Cardiac muscle cell (in vitro differentiated cells and primary cell): ENCODE data around the gene NBEAL2. TPM values are rescaled to one million over a fixed set of nuclear protein-coding genes. Genes with fewer than 3 reads are reported as not detected.
A peak's percentile ranks its signal among the peaks of the same experiment; 100 is the strongest.

Source experiments
- DNase-seq, 2 donors: peaks; one replicate each; pipeline versions ENCODE4 v3.0.0 to v3.0.0-alpha.2; 2010 to 2017; ENCODE audit warnings: low read depth in 1 of 2, low spot score in 1 of 2
- H3K27ac ChIP-seq: fragments of 200-600 bp; sonication (generic); 2 replicates; pipeline ENCODE4 v1.5.1; 2016
- H3K27me3 ChIP-seq: fragments of 200-600 bp; sonication (generic); 2 replicates; pipeline ENCODE4 v1.6.0; 2016; ENCODE audit warnings: control low read depth
- H3K36me3 ChIP-seq: fragments of 200-600 bp; sonication (generic); 2 replicates; pipeline ENCODE4 v1.5.1; 2016; ENCODE audit warnings: control low read depth
- H3K4me1 ChIP-seq: fragments of 200-600 bp; sonication (generic); 2 replicates; pipeline ENCODE4 v1.8.1; 2017; ENCODE audit warnings: low read depth, mild to moderate bottlenecking, mixed run types
- H3K4me3 ChIP-seq: fragments of 200-600 bp; sonication (generic); 2 replicates; pipeline ENCODE4 v1.5.1; 2016; ENCODE audit warnings: mild to moderate bottlenecking
- H3K9me3 ChIP-seq: fragments of 200-600 bp; sonication (generic); 2 replicates; pipeline ENCODE4 v1.5.1; 2017; ENCODE audit warnings: low read depth, mild to moderate bottlenecking, control low read depth
- polyA plus RNA-seq: library from polyadenylated mRNA; unstranded; fragments of >200 nt; fragmentation: Nextera tagmentation; extraction: Ambion mirVana; gene quantifications from 2 replicates; pipeline ENCODE4 v1.2.1, GENCODE V29; 2016
- total RNA-seq: library from RNA; depleted of rRNA; stranded (reverse); fragments of >200 nt; gene quantifications from 2 replicates; pipeline ENCODE4 v1.2.3, GENCODE V29; 2016
- TF ChIP-seq, protein P1 (sequence below): IDR thresholded peaks from 2 replicates; pipeline ENCODE4 v1.5.1; 2012; ENCODE audit warnings: low read depth, mild to moderate bottlenecking, low read length

Gene NBEAL2
- total and polyA plus RNA-seq, 2 experiments from 2014 or later: 8.3 to 10.6 TPM

DNA sequence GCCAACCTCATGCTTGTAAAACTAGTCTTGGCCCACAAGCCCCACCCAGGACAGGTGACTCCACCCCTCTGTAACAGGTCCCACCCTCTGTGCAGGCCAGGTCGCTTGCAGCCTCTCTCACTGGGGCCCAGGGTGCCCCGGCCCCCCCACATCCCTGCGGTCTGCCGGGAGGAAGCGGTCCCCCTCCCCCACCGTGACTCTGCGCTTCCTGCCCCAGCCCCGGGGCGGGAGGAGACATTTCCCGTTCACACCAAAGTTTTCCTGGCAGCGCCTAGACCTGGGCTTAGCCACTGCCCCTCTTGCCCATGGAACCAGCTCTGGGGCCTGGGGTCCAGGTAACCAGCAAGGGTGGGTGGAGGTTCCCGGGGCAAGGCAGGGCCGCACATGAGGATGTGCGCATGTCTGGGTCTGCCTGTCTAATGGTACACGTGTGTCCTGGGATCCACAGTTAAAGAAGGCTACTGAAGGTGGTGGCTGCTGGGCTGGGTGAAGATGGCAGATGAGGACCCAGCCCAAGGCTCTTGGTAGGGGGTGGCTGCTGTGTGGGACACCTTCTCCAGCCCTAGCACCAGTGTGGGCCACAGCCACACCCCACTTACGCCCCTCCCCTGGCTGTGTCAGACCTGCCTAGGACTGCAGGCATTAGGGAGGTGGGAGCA lies 8.4 kb downstream of the NBEAL2 start:
- Histone ChIP-seq H3K27me3 (no peaks in the 10 kb centered on the region), H3K4me1 (peaks cover 10% of the 10 kb centered on the region), H3K36me3 (no peaks in the 10 kb centered on the region), H3K9me3 (no peaks in the 10 kb centered on the region), H3K27ac (no peak overlapping the region), H3K4me3 (no peak overlapping the region)
- peak in 1 of 2 donors; percentile 44 for DNase-seq
- TF ChIP-seq, protein P1, sequence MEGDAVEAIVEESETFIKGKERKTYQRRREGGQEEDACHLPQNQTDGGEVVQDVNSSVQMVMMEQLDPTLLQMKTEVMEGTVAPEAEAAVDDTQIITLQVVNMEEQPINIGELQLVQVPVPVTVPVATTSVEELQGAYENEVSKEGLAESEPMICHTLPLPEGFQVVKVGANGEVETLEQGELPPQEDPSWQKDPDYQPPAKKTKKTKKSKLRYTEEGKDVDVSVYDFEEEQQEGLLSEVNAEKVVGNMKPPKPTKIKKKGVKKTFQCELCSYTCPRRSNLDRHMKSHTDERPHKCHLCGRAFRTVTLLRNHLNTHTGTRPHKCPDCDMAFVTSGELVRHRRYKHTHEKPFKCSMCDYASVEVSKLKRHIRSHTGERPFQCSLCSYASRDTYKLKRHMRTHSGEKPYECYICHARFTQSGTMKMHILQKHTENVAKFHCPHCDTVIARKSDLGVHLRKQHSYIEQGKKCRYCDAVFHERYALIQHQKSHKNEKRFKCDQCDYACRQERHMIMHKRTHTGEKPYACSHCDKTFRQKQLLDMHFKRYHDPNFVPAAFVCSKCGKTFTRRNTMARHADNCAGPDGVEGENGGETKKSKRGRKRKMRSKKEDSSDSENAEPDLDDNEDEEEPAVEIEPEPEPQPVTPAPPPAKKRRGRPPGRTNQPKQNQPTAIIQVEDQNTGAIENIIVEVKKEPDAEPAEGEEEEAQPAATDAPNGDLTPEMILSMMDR: no peak

DNA sequence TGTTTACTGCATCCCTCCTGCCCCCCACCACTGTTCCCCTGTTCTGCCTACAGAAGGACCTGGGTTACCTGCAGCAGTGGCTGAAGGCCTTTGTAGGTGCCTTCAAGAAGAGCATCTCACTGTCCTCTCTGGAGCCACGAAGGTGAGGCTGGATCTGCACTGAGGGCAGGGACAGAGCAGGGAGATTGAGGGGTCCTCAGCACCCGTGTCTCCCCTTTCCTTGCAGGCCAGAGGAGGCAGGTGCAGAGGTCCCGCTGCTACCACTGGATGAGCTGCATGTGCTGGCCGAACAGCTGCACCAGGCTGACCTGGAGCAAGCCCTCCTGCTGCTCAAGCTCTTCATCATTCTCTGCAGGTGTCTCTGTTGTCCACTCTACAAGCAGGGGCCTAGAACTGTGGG lies 9.2 kb downstream of the NBEAL2 start:
- no peak for DNase-seq
- TF ChIP-seq, protein P1: no peak
- no peak overlapping the region for H3K4me3 ChIP-seq

DNA sequence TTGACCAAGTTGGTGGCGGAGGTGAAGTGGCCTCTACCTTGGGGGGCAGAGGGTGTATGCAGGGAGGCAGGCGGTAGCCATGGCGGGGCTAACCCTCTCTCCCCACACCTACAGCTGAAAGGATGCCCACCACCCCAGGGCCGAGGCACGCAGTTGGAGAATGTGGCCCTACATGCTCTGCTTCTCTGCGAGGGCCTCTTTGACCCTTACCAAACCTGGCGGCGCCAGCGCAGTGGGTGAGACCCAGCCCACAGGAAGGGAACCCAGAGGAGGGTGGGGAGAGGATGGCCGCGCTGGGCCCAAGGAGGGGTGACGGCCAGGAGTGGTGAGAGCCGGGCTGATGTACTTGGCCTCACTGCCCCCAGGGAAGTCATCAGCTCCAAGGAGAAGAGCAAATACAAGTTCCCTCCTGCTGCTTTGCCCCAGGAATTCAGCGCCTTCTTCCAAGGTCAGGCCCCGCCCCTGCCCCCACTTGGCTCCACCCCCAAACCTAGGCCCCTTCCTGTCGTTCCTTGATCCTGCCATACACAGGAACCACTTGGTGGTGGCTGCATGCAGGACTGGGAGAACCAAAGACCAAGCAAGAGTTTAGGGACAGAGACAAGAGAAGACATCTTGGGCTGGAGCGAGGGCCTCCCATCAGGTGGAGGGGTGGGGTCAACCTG lies 9.8 kb downstream of the NBEAL2 start:
- H3K4me1 ChIP-seq: peaks cover 10% of the 10 kb centered on the region
- H3K27me3 ChIP-seq: no peaks in the 10 kb centered on the region
- no peaks in the 10 kb centered on the region for H3K36me3 ChIP-seq
- H3K27ac ChIP-seq: no peak overlapping the region
- TF ChIP-seq, protein P1: no peak
- no peak for DNase-seq
- H3K9me3 ChIP-seq: no peaks in the 10 kb centered on the region
- H3K4me3 ChIP-seq: no peak overlapping the region

More for the DNA sequence above, 9.2 kb downstream of the NBEAL2 start:
- Histone ChIP-seq H3K27me3 (no peaks in the 10 kb centered on the region), H3K27ac (no peak overlapping the region), H3K9me3 (no peaks in the 10 kb centered on the region), H3K36me3 (no peaks in the 10 kb centered on the region), H3K4me1 (peaks cover 10% of the 10 kb centered on the region)

DNA sequence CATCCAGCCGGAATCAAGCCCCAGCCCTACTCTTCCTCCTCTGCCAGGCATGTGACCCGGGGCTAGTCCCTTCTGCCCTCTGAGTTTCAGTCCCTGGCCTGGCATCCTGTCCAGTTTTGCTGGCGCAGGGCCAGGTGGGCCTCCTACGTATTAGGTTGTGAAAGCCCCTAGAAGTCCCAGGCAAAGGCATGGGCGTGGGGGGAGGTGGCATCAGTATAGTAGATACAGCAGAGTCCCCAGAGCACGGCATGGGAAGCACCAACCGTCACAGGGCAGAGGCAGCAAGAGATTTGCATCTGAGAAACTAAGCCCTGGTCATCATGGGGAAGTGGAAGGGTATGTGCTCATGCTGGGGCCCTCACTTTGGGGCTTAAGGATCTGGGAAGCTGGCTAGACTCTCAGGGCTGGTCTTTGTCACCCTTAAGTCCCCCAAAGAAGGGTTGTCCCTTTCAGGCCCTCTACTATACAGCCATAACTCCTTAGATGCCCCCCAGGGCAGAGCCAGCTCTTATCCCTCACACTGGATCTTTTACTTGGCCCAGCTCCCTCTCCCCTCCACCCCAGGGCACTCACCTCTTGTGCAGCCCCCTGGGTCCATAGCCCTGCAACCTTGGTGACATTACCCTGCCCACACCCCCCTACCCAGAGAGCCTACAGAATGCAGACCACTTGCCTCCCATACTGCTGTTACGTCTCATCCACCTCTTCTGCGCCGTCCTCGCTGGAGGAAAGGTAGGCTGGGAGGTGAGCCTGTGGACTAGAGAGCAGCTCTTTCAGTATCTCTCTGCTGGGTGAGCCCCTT lies 11.3 kb downstream of the NBEAL2 start:
- Histone ChIP-seq H3K4me1 (peaks cover 10% of the 10 kb centered on the region), H3K36me3 (no peaks in the 10 kb centered on the region)
- TF ChIP-seq, protein P1: no peak

DNA sequence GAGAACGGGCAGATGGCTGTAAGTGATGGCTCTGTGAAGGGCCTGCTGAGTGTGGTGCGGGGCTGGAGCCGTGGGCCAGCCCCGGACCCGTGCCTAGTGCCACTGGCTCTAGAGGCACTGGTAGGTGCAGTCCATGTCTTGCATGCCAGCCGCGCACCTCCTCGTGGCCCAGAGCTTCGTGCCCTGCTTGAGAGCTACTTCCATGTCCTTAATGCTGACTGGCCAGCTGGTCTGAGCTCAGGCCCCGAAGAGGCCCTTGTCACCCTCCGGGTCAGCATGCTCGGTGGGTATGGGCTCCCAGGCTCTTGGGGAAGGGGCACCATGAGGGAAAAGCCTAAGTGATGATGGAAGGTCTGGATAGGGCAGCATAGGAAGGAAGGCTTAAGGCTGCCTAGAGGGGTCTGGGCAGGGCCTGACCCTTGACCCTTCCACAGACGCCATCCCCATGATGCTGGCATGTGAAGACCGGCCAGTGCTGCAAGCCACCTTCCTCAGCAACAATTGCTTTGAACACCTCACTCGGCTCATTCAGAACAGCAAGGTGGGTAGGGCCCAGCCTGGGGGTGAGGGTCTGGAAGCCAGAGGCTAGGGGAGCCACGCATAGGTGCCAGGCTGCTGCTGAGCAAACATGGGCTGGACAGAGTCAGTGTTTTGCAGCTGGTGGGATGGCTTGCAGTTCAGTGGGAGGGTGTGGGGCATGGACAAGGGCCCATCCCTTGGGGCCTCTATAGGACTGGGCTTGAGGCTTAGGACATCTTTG lies 12.1 kb downstream of the NBEAL2 start:
- no peaks in the 10 kb centered on the region for H3K27me3 ChIP-seq
- no peaks in the 10 kb centered on the region for H3K9me3 ChIP-seq
- H3K4me3 ChIP-seq: no peak overlapping the region
- DNase-seq: no peak
- TF ChIP-seq, protein P1: no peak
- no peaks in the 10 kb centered on the region for H3K36me3 ChIP-seq
- H3K27ac ChIP-seq: no peak overlapping the region
- H3K4me1 ChIP-seq: peaks cover 8% of the 10 kb centered on the region

More for the DNA sequence above, 11.3 kb downstream of the NBEAL2 start:
- DNase-seq: no peak
- H3K27me3 ChIP-seq: no peaks in the 10 kb centered on the region
- H3K27ac ChIP-seq: no peak overlapping the region
- H3K9me3 ChIP-seq: no peaks in the 10 kb centered on the region
- H3K4me3 ChIP-seq: no peak overlapping the region
